PC-3 (cell line): ENCODE measurements around the gene INVS. TPM values are rescaled to one million over a fixed set of nuclear protein-coding genes. Genes with fewer than 3 reads are reported as not detected.
"Not testable (repeated sequence)": the region's sequence is repeated elsewhere in the genome, so short reads cannot be mapped to it uniquely, and the experiment has no call there.

Experiments
- ATAC-seq: fragments of 200-7000 bp; cut with Tn5 transposase; 2 replicates; pipeline ENCODE4 v1.9.1; 2020; ENCODE audit warnings: mild to moderate bottlenecking, moderate library complexity
- BruUV-seq: library from RNA; stranded (reverse); fragments of 400-500 nt; replicated peaks from 2 replicates; lab custom pipeline; 2021; lab: Mats Ljungman, UMichigan
- CTCF ChIA-PET: fragments of 300-600 bp; sonication (Branson Sonifier 250); formaldehyde crosslinking; loops from one replicate; lab custom pipeline; 2022; ENCODE audit warnings: antibody characterized with exemption; lab: Charles Lee
- POLR2A ChIA-PET: fragments of 300-600 bp; sonication (Branson Sonifier 250); formaldehyde crosslinking; loops from one replicate; lab custom pipeline; 2022; ENCODE audit warnings: antibody characterized with exemption; ENCODE audit not compliant: unreplicated experiment; lab: Charles Lee
- DNase-seq: peaks from one replicate; pipeline ENCODE4 v3.0.0-alpha.2; 2015
- H2AFZ ChIP-seq: fragments of 300-600 bp; sonication (generic); 2 replicates; pipeline ENCODE4 v1.6.0; 2016; ENCODE audit warnings: antibody characterized with exemption, low read length
- H3F3A ChIP-seq: fragments of 300-600 bp; sonication (generic); one replicate; pipeline ENCODE4 v1.6.0; 2017; ENCODE audit warnings: antibody characterized with exemption, low read length, control low read depth, mild to moderate bottlenecking; ENCODE audit not compliant: unreplicated experiment
- H3K27ac ChIP-seq: fragments of 300-600 bp; sonication (generic); 2 replicates; pipeline ENCODE4 v1.5.1; 2016; ENCODE audit warnings: mild to moderate bottlenecking, low read length
- H3K27me3 ChIP-seq: fragments of 300-600 bp; sonication (generic); 2 replicates; pipeline ENCODE4 v1.6.1; 2016; ENCODE audit warnings: low read length, mixed read lengths
- H3K36me3 ChIP-seq: fragments of 300-600 bp; sonication (generic); 2 replicates; pipeline ENCODE4 v1.6.1; 2016; ENCODE audit warnings: low read depth, mixed run types, low read length, mixed read lengths
- H3K4me1 ChIP-seq: fragments of 300-600 bp; sonication (generic); 2 replicates; pipeline ENCODE4 v1.5.1; 2016; ENCODE audit warnings: low read length; ENCODE audit not compliant: insufficient read depth
- H3K4me2 ChIP-seq: fragments of 300-600 bp; sonication (generic); 2 replicates; pipeline ENCODE4 v1.6.0; 2016; ENCODE audit warnings: low read length
- H3K4me3 ChIP-seq: fragments of 300-600 bp; sonication (generic); 2 replicates; pipeline ENCODE4 v1.5.1; 2016; ENCODE audit warnings: mild to moderate bottlenecking, low read length, mixed read lengths
- H3K79me2 ChIP-seq: fragments of 300-600 bp; sonication (generic); 2 replicates; pipeline ENCODE4 v1.6.1; 2017; ENCODE audit warnings: low read length, mixed read lengths
- H3K9ac ChIP-seq: fragments of 300-600 bp; sonication (generic); 2 replicates; pipeline ENCODE4 v1.6.0; 2016; ENCODE audit warnings: mild to moderate bottlenecking, low read length
- H3K9me2 ChIP-seq: fragments of 300-600 bp; sonication (generic); replicated peaks from 2 replicates; pipeline ENCODE4 v1.6.1; 2016; ENCODE audit warnings: mixed run types, low read length, mixed read lengths
- H3K9me3 ChIP-seq: fragments of 300-600 bp; sonication (generic); 2 replicates; pipeline ENCODE4 v1.6.1; 2016; ENCODE audit warnings: low read length, mixed read lengths
- H4K20me1 ChIP-seq: fragments of 300-600 bp; sonication (generic); 2 replicates; pipeline ENCODE4 v1.6.1; 2016; ENCODE audit warnings: low read length, mixed read lengths
- CTCF ChIP-seq: fragments of 300-600 bp; sonication (generic); conservative IDR thresholded peaks from 2 replicates; pipeline ENCODE4 v1.5.1; 2017; ENCODE audit warnings: antibody characterized with exemption, low read depth, mild to moderate bottlenecking, low read length
- EZH2 ChIP-seq: fragments of 300-600 bp; sonication (generic); IDR thresholded peaks from one replicate; pipeline ENCODE4 v1.6.1; 2017; ENCODE audit warnings: antibody characterized with exemption, mild to moderate bottlenecking, low read length; ENCODE audit not compliant: unreplicated experiment
- EZH2phosphoT487 ChIP-seq: fragments of 300-600 bp; sonication (generic); IDR thresholded peaks from 2 replicates; pipeline ENCODE4 v1.6.1; 2018; ENCODE audit warnings: mild to moderate bottlenecking, antibody characterized with exemption, low read length, borderline replicate concordance
- intact Hi-C: fragments of 100-400 bp; cut with micrococcal nuclease; formaldehyde crosslinking; loops from 2 replicates; pipeline ENCODE4 v1.9.0; 2023
- total RNA-seq: library from RNA; depleted of rRNA; stranded (reverse); fragments of >200 nt; gene quantifications from 2 replicates; pipeline ENCODE4 v1.2.3, GENCODE V29; 2014

INVS gene
- total RNA-seq, 1 experiment from 2014 or later, result 8.9 TPM

- POLR2A ChIA-PET, result interaction anchor here (0.6 kb wide), 1 partner anchor 72 kb away, joined by 4 read pairs; no protein-coding TSS in a partner anchor
- H3K4me2 ChIP-seq, result no peak overlapping the region
- BruUV-seq, result no TSS peak
These were observed 32.9 kb downstream of the INVS start for GRCh38 chr9:100131875-100132430.

GRCh38 chr9:100134731-100135130 lies 35.7 kb downstream of the INVS start:
- Histone ChIP-seq H3K36me3 (no peaks in the 10 kb centered on the region), H2AFZ (no peak overlapping the region), H3K9me2 (no peaks in the 10 kb centered on the region), H3K4me2 (no peak overlapping the region), H3K4me1 (no peaks in the 10 kb centered on the region), H3K4me3 (no peak overlapping the region), H3K9me3 (no peaks in the 10 kb centered on the region), H3K9ac (no peak overlapping the region), H3F3A (no peaks in the 10 kb centered on the region), H3K27ac (no peak overlapping the region), H3K79me2 (no peaks in the 10 kb centered on the region), H4K20me1 (no peaks in the 10 kb centered on the region), H3K27me3 (no peaks in the 10 kb centered on the region)
- no peak for ATAC-seq
- CTCF ChIA-PET, result no interaction called here
- no TSS peak for BruUV-seq
- TF ChIP-seq EZH2 (no peak), EZH2phosphoT487 (no peak), CTCF (no peak)
- POLR2A ChIA-PET, result no interaction called here
- DNase-seq, result no peak
- intact Hi-C loops, result loop anchor here (5.0 kb wide), 2 partner anchors 38 to 88 kb away; no protein-coding TSS in a partner anchor

More at GRCh38 chr9:100131875-100132430, 32.9 kb downstream of the INVS start:
- no peaks in the 10 kb centered on the region for H3K27me3 ChIP-seq
- H3K9me3 ChIP-seq, result no peaks in the 10 kb centered on the region
- no peak overlapping the region for H3K27ac ChIP-seq
- no peaks in the 10 kb centered on the region for H4K20me1 ChIP-seq
- H3K79me2 ChIP-seq, result no peaks in the 10 kb centered on the region
- TF ChIP-seq EZH2phosphoT487 (no peak), CTCF (no peak), EZH2 (no peak)
- H3K9me2 ChIP-seq, result no peaks in the 10 kb centered on the region
- no peak overlapping the region for H2AFZ ChIP-seq
- intact Hi-C loops, result loop anchor here (5.0 kb wide), 1 partner anchor 40 kb away; no protein-coding TSS in a partner anchor
- H3F3A ChIP-seq, result no peaks in the 10 kb centered on the region
- ATAC-seq (peak; percentile 92), DNase-seq (peak; percentile 15)
- H3K9ac ChIP-seq, result no peak overlapping the region
- H3K36me3 ChIP-seq, result no peaks in the 10 kb centered on the region
- H3K4me1 ChIP-seq, result no peaks in the 10 kb centered on the region
- no peak overlapping the region for H3K4me3 ChIP-seq
- CTCF ChIA-PET, result no interaction called here

- H3K79me2 ChIP-seq, ATAC-seq, H3K9me3 ChIP-seq, H3K4me3 ChIP-seq, H4K20me1 ChIP-seq, CTCF ChIA-PET, H3K27ac ChIP-seq, BruUV-seq, POLR2A ChIA-PET, H3K4me1 ChIP-seq, H3F3A ChIP-seq, H3K27me3 ChIP-seq, H2AFZ ChIP-seq, H3K9me2 ChIP-seq, H3K36me3 ChIP-seq, H3K4me2 ChIP-seq, H3K9ac ChIP-seq: not testable (repeated sequence)
- DNase-seq, result peak; percentile 4
- TF ChIP-seq CTCF, result peak; percentile 32; the same call in 1 of the 2 replicates
- intact Hi-C loops, result loop anchor here (5.0 kb wide), 1 partner anchor 86 kb away; no protein-coding TSS in a partner anchor
These were observed 37.8 kb downstream of the INVS start for GRCh38 chr9:100136799-100137198.

GRCh38 chr9:100140303-100140702 lies 41.3 kb downstream of the INVS start:
- ATAC-seq, POLR2A ChIA-PET, BruUV-seq: not testable (repeated sequence)

More at GRCh38 chr9:100140303-100140702, 41.3 kb downstream of the INVS start:
- H3K27ac ChIP-seq, CTCF ChIA-PET, H3K36me3 ChIP-seq, H3K79me2 ChIP-seq, H3K27me3 ChIP-seq, H2AFZ ChIP-seq, H3K9me2 ChIP-seq, H3K4me1 ChIP-seq, DNase-seq, intact Hi-C loops, H3K9me3 ChIP-seq, H3K4me2 ChIP-seq, H4K20me1 ChIP-seq, H3K4me3 ChIP-seq, H3F3A ChIP-seq, H3K9ac ChIP-seq: not testable (repeated sequence)
